Osteocyte (in vitro differentiated cells): ENCODE measurements around the gene ERRFI1. TPM values are rescaled to one million over a fixed set of nuclear protein-coding genes. Genes with fewer than 3 reads are reported as not detected.
A peak's percentile ranks its signal among the peaks of the same experiment; 100 is the strongest.

ENCODE experiments used
- DNase-seq: peaks from one replicate; pipeline ENCODE4 v3.0.0; 2021; ENCODE audit warnings: mixed read lengths; ENCODE audit not compliant: unreplicated experiment; ENCODE audit errors: extremely low spot score
- H3K27ac Mint-ChIP-seq: one replicate; pipeline ENCODE4 v1.8.0; 2021; ENCODE audit warnings: mild to moderate bottlenecking, mixed read lengths; ENCODE audit not compliant: unreplicated experiment
- H3K27me3 Mint-ChIP-seq: one replicate; pipeline ENCODE4 v1.8.0; 2021; ENCODE audit warnings: mixed read lengths; ENCODE audit not compliant: unreplicated experiment
- H3K36me3 Mint-ChIP-seq: one replicate; pipeline ENCODE4 v1.8.0; 2021; ENCODE audit warnings: mixed read lengths; ENCODE audit not compliant: unreplicated experiment
- H3K4me1 Mint-ChIP-seq: one replicate; pipeline ENCODE4 v1.8.0; 2021; ENCODE audit warnings: mixed read lengths; ENCODE audit not compliant: unreplicated experiment
- H3K4me3 Mint-ChIP-seq: one replicate; pipeline ENCODE4 v1.8.0; 2021; ENCODE audit warnings: mild to moderate bottlenecking, moderate library complexity, mixed read lengths; ENCODE audit not compliant: unreplicated experiment
- H3K9me3 Mint-ChIP-seq: one replicate; pipeline ENCODE4 v1.8.0; 2021; ENCODE audit warnings: mixed read lengths; ENCODE audit not compliant: unreplicated experiment
- CTCF ChIP-seq: fragments of 200-600 bp; sonication (generic); IDR thresholded peaks from 2 replicates; pipeline ENCODE4 v1.5.0; 2021; ENCODE audit warnings: antibody characterized with exemption, mild to moderate bottlenecking, moderate library complexity
- total RNA-seq: library from RNA; stranded (reverse); gene quantifications from 2 replicates; pipeline ENCODE4 v1.2.1, GENCODE V29; 2021

Gene ERRFI1
- total RNA-seq, 1 donor from 2014 or later, result 96.6 TPM

DNA sequence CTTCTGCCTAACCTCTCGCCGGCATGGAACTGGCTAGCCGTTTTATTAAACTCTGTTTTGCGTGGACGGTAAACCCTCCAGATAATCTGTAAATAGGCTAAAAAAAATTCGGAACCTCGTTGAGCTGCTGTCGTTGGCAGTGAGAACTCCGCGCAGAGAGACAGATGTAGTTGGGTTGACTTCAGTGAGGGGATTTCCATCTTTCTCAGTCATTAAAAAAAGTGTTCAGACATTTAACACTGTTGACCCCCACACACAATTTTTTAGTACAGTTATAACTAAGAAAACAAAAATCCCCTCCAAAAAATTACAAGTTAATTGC, 64.1 kb downstream of the ERRFI1 start:
- no peaks in the 10 kb centered on the region for H3K9me3 Mint-ChIP-seq
- TF ChIP-seq CTCF, result no peak
- DNase-seq, result no peak
- peaks cover 36% of the 10 kb centered on the region for H3K4me1 Mint-ChIP-seq
- H3K27me3 Mint-ChIP-seq, result no peaks in the 10 kb centered on the region
- H3K36me3 Mint-ChIP-seq, result peaks cover 29% of the 10 kb centered on the region
- H3K27ac Mint-ChIP-seq, result peak overlapping the region; percentile 96
- H3K4me3 Mint-ChIP-seq, result peak overlapping the region; percentile 96

Other genes with a start within 250 kb of the ERRFI1 start
- gene PER3, start 242.0 kb downstream of the ERRFI1 start, total RNA-seq, result 8.5 and 8.8 TPM in 2 replicates
- gene UTS2, start 173.2 kb downstream of the ERRFI1 start, total RNA-seq, result not detected in 2 replicates
- gene TNFRSF9, start 85.5 kb downstream of the ERRFI1 start, total RNA-seq, result not detected in 2 replicates
- gene PARK7, start 64.6 kb downstream of the ERRFI1 start, total RNA-seq, result 263 and 264 TPM in 2 replicates